ENCODE results near the gene WASHC4. TPM values are rescaled to one million over a fixed set of nuclear protein-coding genes. Genes with fewer than 3 reads are reported as not detected.

WASHC4 gene
- total RNA-seq, 1 experiment from 2014 or later = 42.9 TPM

DNA sequence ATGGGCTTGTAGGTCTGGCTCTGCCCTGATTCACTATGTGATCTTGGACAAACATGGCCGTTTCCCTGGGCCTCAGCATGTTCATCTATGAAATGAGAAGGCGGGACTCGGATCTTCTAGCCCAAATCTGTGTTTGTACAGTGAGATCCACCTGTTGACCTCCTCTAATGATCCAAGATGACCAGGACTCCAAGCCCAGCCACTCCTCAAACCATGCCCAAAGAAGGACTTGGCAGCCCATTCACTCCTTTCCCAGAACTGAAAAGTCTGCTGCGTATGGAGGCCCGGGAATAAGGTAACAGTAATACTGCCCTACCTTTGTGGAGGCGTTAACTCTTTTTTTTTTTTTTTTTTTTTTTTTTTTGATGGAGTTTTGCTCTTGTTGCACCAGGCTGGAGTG lies 88.6 kb downstream of the WASHC4 start:
- Mint-ChIP-seq H3K4me3 (no peak overlapping the region), H3K36me3 (peaks cover 27% of the 10 kb centered on the region), H3K27ac (no peak overlapping the region), H3K27me3 (ENCODE audit: low read depth) (no peaks in the 10 kb centered on the region), H3K9me3 (no peaks in the 10 kb centered on the region), H3K4me1 (peaks cover under 1% of the 10 kb centered on the region; the same call in 1 of the 2 replicates)
- TF ChIP-seq KAT7 (CRISPR knock-in tag; IDR thresholded peaks at IDR 0.05; ENCODE audit: borderline replicate concordance) (no peak), ATF3 (CRISPR knock-in tag; conservative IDR thresholded peaks at IDR 0.05) (no peak), ESRRA (CRISPR knock-in tag; IDR thresholded peaks at IDR 0.05; ENCODE audit: borderline replicate concordance) (no peak), AR (CRISPR knock-in tag; IDR thresholded peaks at IDR 0.05) (no peak), USF1 (CRISPR knock-in tag; IDR thresholded peaks at IDR 0.05) (no peak), PREB (CRISPR knock-in tag; IDR thresholded peaks at IDR 0.05; ENCODE audit: borderline replicate concordance) (no peak), NR1H2 (CRISPR knock-in tag; IDR thresholded peaks at IDR 0.05) (no peak), FOXJ3 (CRISPR knock-in tag; IDR thresholded peaks at IDR 0.05; ENCODE audit: borderline replicate concordance) (no peak), JAZF1 (CRISPR knock-in tag; IDR thresholded peaks at IDR 0.05) (no peak)
- ChIA-PET CTCF (no interaction called here), POLR2A (interaction anchor here (0.7 kb wide), 1 partner anchor 883 kb away, joined by 3 read pairs; no protein-coding TSS in a partner anchor)
- DNase-seq (ENCODE audit: low spot score) = no peak
- ATAC-seq = no peak

DNA sequence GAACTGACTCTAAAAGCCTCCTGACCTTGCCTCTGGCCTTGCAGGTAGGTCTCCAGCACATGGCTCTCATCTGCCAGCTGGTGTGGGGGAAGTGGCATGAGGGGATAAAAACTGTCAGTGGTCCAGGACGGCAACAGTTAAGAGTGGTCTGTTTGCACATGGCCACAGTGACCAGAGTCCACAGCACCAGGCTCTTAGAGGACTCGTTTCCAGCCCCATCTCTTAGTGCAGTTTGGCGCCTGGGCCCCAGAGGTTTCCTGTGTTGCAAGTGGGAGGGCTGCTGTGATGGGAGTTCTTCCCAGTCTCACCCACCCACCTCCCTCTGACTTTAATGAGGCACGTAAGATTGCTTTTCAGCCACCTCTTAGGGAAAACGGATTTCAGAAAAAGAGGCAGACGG lies 91.4 kb downstream of the WASHC4 start:
- Mint-ChIP-seq H3K27ac (no peak overlapping the region), H3K4me1 (peaks cover 4% of the 10 kb centered on the region; the same call in 1 of the 2 replicates), H3K9me3 (no peaks in the 10 kb centered on the region), H3K27me3 (ENCODE audit: low read depth) (no peaks in the 10 kb centered on the region), H3K4me3 (no peak overlapping the region), H3K36me3 (peaks cover 14% of the 10 kb centered on the region)
- POLR2A ChIA-PET = no interaction called here
- DNase-seq (ENCODE audit: low spot score) (no peak), ATAC-seq (no peak)
- CTCF ChIA-PET = interaction anchor here (0.9 kb wide), 1 partner anchor 184 kb away, joined by 3 read pairs; no protein-coding TSS in a partner anchor
- TF ChIP-seq USF2 (CRISPR knock-in tag; IDR thresholded peaks at IDR 0.05) (no peak), HMGA2 (CRISPR knock-in tag; IDR thresholded peaks at IDR 0.05) (no peak), KAT7 (CRISPR knock-in tag; IDR thresholded peaks at IDR 0.05; ENCODE audit: borderline replicate concordance) (no peak), ELF4 (CRISPR knock-in tag; IDR thresholded peaks at IDR 0.05; ENCODE audit: low read depth) (no peak), ZBTB21 (CRISPR knock-in tag; IDR thresholded peaks at IDR 0.05; ENCODE audit: borderline replicate concordance) (no peak), ZNF263 (CRISPR knock-in tag; IDR thresholded peaks at IDR 0.05; ENCODE audit: low read depth) (no peak), TCF7 (CRISPR knock-in tag; IDR thresholded peaks at IDR 0.05; ENCODE audit: low read depth) (no peak), PREB (CRISPR knock-in tag; IDR thresholded peaks at IDR 0.05; ENCODE audit: borderline replicate concordance) (no peak)
- TF ChIP-seq, protein P1, sequence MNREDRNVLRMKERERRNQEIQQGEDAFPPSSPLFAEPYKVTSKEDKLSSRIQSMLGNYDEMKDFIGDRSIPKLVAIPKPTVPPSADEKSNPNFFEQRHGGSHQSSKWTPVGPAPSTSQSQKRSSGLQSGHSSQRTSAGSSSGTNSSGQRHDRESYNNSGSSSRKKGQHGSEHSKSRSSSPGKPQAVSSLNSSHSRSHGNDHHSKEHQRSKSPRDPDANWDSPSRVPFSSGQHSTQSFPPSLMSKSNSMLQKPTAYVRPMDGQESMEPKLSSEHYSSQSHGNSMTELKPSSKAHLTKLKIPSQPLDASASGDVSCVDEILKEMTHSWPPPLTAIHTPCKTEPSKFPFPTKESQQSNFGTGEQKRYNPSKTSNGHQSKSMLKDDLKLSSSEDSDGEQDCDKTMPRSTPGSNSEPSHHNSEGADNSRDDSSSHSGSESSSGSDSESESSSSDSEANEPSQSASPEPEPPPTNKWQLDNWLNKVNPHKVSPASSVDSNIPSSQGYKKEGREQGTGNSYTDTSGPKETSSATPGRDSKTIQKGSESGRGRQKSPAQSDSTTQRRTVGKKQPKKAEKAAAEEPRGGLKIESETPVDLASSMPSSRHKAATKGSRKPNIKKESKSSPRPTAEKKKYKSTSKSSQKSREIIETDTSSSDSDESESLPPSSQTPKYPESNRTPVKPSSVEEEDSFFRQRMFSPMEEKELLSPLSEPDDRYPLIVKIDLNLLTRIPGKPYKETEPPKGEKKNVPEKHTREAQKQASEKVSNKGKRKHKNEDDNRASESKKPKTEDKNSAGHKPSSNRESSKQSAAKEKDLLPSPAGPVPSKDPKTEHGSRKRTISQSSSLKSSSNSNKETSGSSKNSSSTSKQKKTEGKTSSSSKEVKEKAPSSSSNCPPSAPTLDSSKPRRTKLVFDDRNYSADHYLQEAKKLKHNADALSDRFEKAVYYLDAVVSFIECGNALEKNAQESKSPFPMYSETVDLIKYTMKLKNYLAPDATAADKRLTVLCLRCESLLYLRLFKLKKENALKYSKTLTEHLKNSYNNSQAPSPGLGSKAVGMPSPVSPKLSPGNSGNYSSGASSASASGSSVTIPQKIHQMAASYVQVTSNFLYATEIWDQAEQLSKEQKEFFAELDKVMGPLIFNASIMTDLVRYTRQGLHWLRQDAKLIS (CRISPR knock-in tag; IDR thresholded peaks at IDR 0.05; ENCODE audit: borderline replicate concordance) = no peak
- TF ChIP-seq, protein P2, sequence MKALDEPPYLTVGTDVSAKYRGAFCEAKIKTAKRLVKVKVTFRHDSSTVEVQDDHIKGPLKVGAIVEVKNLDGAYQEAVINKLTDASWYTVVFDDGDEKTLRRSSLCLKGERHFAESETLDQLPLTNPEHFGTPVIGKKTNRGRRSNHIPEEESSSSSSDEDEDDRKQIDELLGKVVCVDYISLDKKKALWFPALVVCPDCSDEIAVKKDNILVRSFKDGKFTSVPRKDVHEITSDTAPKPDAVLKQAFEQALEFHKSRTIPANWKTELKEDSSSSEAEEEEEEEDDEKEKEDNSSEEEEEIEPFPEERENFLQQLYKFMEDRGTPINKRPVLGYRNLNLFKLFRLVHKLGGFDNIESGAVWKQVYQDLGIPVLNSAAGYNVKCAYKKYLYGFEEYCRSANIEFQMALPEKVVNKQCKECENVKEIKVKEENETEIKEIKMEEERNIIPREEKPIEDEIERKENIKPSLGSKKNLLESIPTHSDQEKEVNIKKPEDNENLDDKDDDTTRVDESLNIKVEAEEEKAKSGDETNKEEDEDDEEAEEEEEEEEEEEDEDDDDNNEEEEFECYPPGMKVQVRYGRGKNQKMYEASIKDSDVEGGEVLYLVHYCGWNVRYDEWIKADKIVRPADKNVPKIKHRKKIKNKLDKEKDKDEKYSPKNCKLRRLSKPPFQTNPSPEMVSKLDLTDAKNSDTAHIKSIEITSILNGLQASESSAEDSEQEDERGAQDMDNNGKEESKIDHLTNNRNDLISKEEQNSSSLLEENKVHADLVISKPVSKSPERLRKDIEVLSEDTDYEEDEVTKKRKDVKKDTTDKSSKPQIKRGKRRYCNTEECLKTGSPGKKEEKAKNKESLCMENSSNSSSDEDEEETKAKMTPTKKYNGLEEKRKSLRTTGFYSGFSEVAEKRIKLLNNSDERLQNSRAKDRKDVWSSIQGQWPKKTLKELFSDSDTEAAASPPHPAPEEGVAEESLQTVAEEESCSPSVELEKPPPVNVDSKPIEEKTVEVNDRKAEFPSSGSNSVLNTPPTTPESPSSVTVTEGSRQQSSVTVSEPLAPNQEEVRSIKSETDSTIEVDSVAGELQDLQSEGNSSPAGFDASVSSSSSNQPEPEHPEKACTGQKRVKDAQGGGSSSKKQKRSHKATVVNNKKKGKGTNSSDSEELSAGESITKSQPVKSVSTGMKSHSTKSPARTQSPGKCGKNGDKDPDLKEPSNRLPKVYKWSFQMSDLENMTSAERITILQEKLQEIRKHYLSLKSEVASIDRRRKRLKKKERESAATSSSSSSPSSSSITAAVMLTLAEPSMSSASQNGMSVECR (CRISPR knock-in tag; IDR thresholded peaks at IDR 0.05; ENCODE audit: borderline replicate concordance) = no peak
